Measurements from ENCODE around the gene PTPRZ1.

GRCh38 chr7:121879544-121879943, 6.6 kb downstream of the PTPRZ1 start:
- TF ChIP-seq CTCF (IDR thresholded peaks at IDR 0.05), result no peak
- no peak for TF ChIP-seq POLR2A (IDR thresholded peaks at IDR 0.05)
